ENCODE data around the gene SP140. TPM values are rescaled to one million over a fixed set of nuclear protein-coding genes. Genes with fewer than 3 reads are reported as not detected.

Gene SP140
- total and polyA plus RNA-seq, 2 experiments from 2014 or later = 0.24 to 0.70 TPM

GRCh38 chr2:230321031-230321430, 95.5 kb downstream of the SP140 start (continued):
- TF ChIP-seq ZNF462 (CRISPR knock-in tag; IDR thresholded peaks at IDR 0.05) = no peak
- no peak for TF ChIP-seq EZH2 (IDR thresholded peaks at IDR 0.05; ENCODE audit: low read depth, unreplicated experiment)
- no peak for TF ChIP-seq JUNB (IDR thresholded peaks at IDR 0.05; ENCODE audit: unreplicated experiment)

- no peaks in the 10 kb centered on the region for H3K27me3 ChIP-seq (ENCODE audit: insufficient read depth)
- Mint-ChIP-seq H3K4me1 (peaks cover 6% of the 10 kb centered on the region; the same call in 2 of the 3 replicates), H3K9me3 (peaks cover 49% of the 10 kb centered on the region), H3K36me3 (ENCODE audit: low read depth) (peaks cover 19% of the 10 kb centered on the region), H3K27me3 (ENCODE audit: insufficient read depth, low read depth, poor library complexity) (peaks cover 11% of the 10 kb centered on the region), H3K27ac (no peak overlapping the region), H3K4me3 (no peak overlapping the region)
- no peak overlapping the region for H3K4me2 ChIP-seq
- H4K20me1 ChIP-seq (replicated peaks; ENCODE audit: insufficient read depth) = no peaks in the 10 kb centered on the region
- no peak overlapping the region for H3K27ac ChIP-seq (ENCODE audit: low read depth)
- H3K4me1 ChIP-seq (ENCODE audit: insufficient read depth) = no peaks in the 10 kb centered on the region
- no peaks in the 10 kb centered on the region; the same call in 1 of the 2 replicates for H3K36me3 ChIP-seq (ENCODE audit: insufficient read depth)
- DNase-seq (ENCODE audit: low spot score) = no peak
- no peak overlapping the region for H2AFZ ChIP-seq
- no peaks in the 10 kb centered on the region for H3K79me2 ChIP-seq (replicated peaks; ENCODE audit: insufficient read depth)
- H3K4me3 ChIP-seq = no peak overlapping the region
- H3K9me2 ChIP-seq (ENCODE audit: insufficient read depth) = 0 out of 2 replicates have a peak, but pooled peaks cover 4% of the 10 kb centered on the region
- no peaks in the 10 kb centered on the region for H3F3A ChIP-seq (replicated peaks; ENCODE audit: low read depth)
- ATAC-seq = no peak
- TF ChIP-seq CREB1 (CRISPR knock-in tag; IDR thresholded peaks at IDR 0.05; ENCODE audit: low read depth) (no peak), ZNF114 (CRISPR knock-in tag; IDR thresholded peaks at IDR 0.05) (no peak), POLR2AphosphoS5 (IDR thresholded peaks at IDR 0.05; ENCODE audit: low read depth) (no peak), ZNF331 (CRISPR knock-in tag; IDR thresholded peaks at IDR 0.05; ENCODE audit: low read depth) (no peak), ETS1 (IDR thresholded peaks at IDR 0.05) (no peak), STAT1 (IDR thresholded peaks at IDR 0.05; ENCODE audit: unreplicated experiment) (no peak), JUNB (IDR thresholded peaks at IDR 0.05; ENCODE audit: unreplicated experiment) (no peak)
- TF ChIP-seq, protein P1, sequence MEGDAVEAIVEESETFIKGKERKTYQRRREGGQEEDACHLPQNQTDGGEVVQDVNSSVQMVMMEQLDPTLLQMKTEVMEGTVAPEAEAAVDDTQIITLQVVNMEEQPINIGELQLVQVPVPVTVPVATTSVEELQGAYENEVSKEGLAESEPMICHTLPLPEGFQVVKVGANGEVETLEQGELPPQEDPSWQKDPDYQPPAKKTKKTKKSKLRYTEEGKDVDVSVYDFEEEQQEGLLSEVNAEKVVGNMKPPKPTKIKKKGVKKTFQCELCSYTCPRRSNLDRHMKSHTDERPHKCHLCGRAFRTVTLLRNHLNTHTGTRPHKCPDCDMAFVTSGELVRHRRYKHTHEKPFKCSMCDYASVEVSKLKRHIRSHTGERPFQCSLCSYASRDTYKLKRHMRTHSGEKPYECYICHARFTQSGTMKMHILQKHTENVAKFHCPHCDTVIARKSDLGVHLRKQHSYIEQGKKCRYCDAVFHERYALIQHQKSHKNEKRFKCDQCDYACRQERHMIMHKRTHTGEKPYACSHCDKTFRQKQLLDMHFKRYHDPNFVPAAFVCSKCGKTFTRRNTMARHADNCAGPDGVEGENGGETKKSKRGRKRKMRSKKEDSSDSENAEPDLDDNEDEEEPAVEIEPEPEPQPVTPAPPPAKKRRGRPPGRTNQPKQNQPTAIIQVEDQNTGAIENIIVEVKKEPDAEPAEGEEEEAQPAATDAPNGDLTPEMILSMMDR (conservative IDR thresholded peaks at IDR 0.05; ENCODE audit: low read depth in 2 of 2) = no peak
These were observed 97.2 kb downstream of the SP140 start for GRCh38 chr2:230322561-230323384.

Measured in GM23338 (cell line).